NCI-H82 treated with DMSO at 0.1 percent for 48 hours (cell line): ENCODE measurements around the gene EML1.

ENCODE experiments used
- DNase-seq: peaks from one replicate; lab custom pipeline; 2025; ENCODE audit not compliant: unreplicated experiment; lab: John Stamatoyannopoulos, UW

EML1 gene

GRCh38 chr14:99822800-99823455 is 29.7 kb downstream of the EML1 start:
- DNase-seq = no peak

- DNase-seq = no peak
Measured at GRCh38 chr14:99824776-99825175, 31.6 kb downstream of the EML1 start.

- no peak for DNase-seq
Measured at GRCh38 chr14:99829450-99829849, 36.2 kb downstream of the EML1 start.

GRCh38 chr14:99831303-99831702 is 38.1 kb downstream of the EML1 start:
- no peak for DNase-seq

- no peak for DNase-seq
Measured at GRCh38 chr14:99831903-99832685, 38.9 kb downstream of the EML1 start.

GRCh38 chr14:99837822-99838221 is 44.6 kb downstream of the EML1 start:
- DNase-seq = no peak

- DNase-seq = no peak
Measured at GRCh38 chr14:99838639-99839134, 45.5 kb downstream of the EML1 start.

- DNase-seq = no peak
Measured at GRCh38 chr14:99839696-99840095, 46.5 kb downstream of the EML1 start.

- no peak for DNase-seq
Measured at GRCh38 chr14:99840265-99840664, 47.1 kb downstream of the EML1 start.

- no peak for DNase-seq
Measured at GRCh38 chr14:99840774-99841305, 47.6 kb downstream of the EML1 start.

- DNase-seq = no peak
Measured at GRCh38 chr14:99841436-99842071, 48.3 kb downstream of the EML1 start.

GRCh38 chr14:99842141-99842540 is 48.9 kb downstream of the EML1 start:
- no peak for DNase-seq

GRCh38 chr14:99846808-99847207 is 53.6 kb downstream of the EML1 start:
- DNase-seq = no peak

GRCh38 chr14:99850709-99851108 is 57.5 kb downstream of the EML1 start:
- DNase-seq = no peak

- DNase-seq = no peak
Measured at GRCh38 chr14:99852578-99852977, 59.4 kb downstream of the EML1 start.

GRCh38 chr14:99853206-99853605 is 60.0 kb downstream of the EML1 start:
- DNase-seq = no peak

GRCh38 chr14:99854831-99855230 is 61.6 kb downstream of the EML1 start:
- no peak for DNase-seq

GRCh38 chr14:99855271-99855670 is 62.1 kb downstream of the EML1 start:
- no peak for DNase-seq

GRCh38 chr14:99857551-99857950 is 64.3 kb downstream of the EML1 start:
- no peak for DNase-seq

- DNase-seq = no peak
Measured at GRCh38 chr14:99860219-99860618, 67.0 kb downstream of the EML1 start.

GRCh38 chr14:99862136-99862535 is 68.9 kb downstream of the EML1 start:
- no peak for DNase-seq

- DNase-seq = no peak
Measured at GRCh38 chr14:99863059-99863458, 69.8 kb downstream of the EML1 start.
